H9 (cell line): ENCODE measurements around the gene PSMA6. TPM values are rescaled to one million over a fixed set of nuclear protein-coding genes. Genes with fewer than 3 reads are reported as not detected.

ENCODE experiments used
- DNase-seq: peaks from one replicate; pipeline ENCODE4 v3.0.0-alpha.2; 2017
- H2AFZ ChIP-seq: one replicate; pipeline ENCODE4 v1.6.1; 2013; ENCODE audit warnings: mild to moderate bottlenecking, low read length, control low read depth, moderate library complexity
- H2AK5ac ChIP-seq: 2 replicates; pipeline ENCODE4 v1.6.1; 2013; ENCODE audit warnings: low read length, control low read depth, mixed read lengths; ENCODE audit not compliant: insufficient read length
- H2BK120ac ChIP-seq: one replicate; pipeline ENCODE4 v1.6.1; 2013; ENCODE audit warnings: low read depth, mild to moderate bottlenecking, low read length, control low read depth, inconsistent platforms; ENCODE audit not compliant: poor library complexity, severe bottlenecking
- H2BK12ac ChIP-seq: 2 replicates; pipeline ENCODE4 v1.6.1; 2013; ENCODE audit warnings: low read length, control low read depth, mixed read lengths, low read depth; ENCODE audit not compliant: insufficient read length
- H2BK15ac ChIP-seq: 2 replicates; pipeline ENCODE4 v1.6.1; 2013; ENCODE audit warnings: low read depth, low read length, control low read depth
- H2BK20ac ChIP-seq: one replicate; pipeline ENCODE4 v1.6.1; 2013; ENCODE audit warnings: low read depth, mild to moderate bottlenecking, low read length, control low read depth, inconsistent platforms; ENCODE audit not compliant: poor library complexity, severe bottlenecking
- H2BK5ac ChIP-seq: 2 replicates; pipeline ENCODE4 v1.6.1; 2013; ENCODE audit warnings: low read length, control low read depth, mixed read lengths; ENCODE audit not compliant: insufficient read length
- H3K14ac ChIP-seq: 2 replicates; pipeline ENCODE4 v1.6.1; 2013; ENCODE audit warnings: low read length, control low read depth; ENCODE audit not compliant: insufficient read depth
- H3K18ac ChIP-seq: 2 replicates; pipeline ENCODE4 v1.6.1; 2013; ENCODE audit warnings: low read depth, mild to moderate bottlenecking, mixed read lengths, low read length, control low read depth; ENCODE audit not compliant: insufficient read length
- H3K23ac ChIP-seq: 2 replicates; pipeline ENCODE4 v1.6.1; 2013; ENCODE audit warnings: low read length, control low read depth, mixed read lengths, low read depth; ENCODE audit not compliant: insufficient read length
- H3K23me2 ChIP-seq: 2 replicates; pipeline ENCODE4 v1.6.1; 2013; ENCODE audit warnings: low read depth, mild to moderate bottlenecking, mixed read lengths, low read length, control low read depth; ENCODE audit not compliant: insufficient read length, poor library complexity, severe bottlenecking
- H3K27ac ChIP-seq: 2 replicates; pipeline ENCODE4 v1.5.1; 2013; ENCODE audit warnings: low read length, control low read depth, mixed read lengths, low read depth; ENCODE audit not compliant: insufficient read length
- H3K27me3 ChIP-seq: 2 replicates; pipeline ENCODE4 v1.6.1; 2013; ENCODE audit warnings: low read length, control low read depth, inconsistent platforms; ENCODE audit not compliant: insufficient read depth
- H3K4ac ChIP-seq: 2 replicates; pipeline ENCODE4 v1.6.1; 2013; ENCODE audit warnings: low read depth, mild to moderate bottlenecking, control low read depth, inconsistent platforms, low read length, moderate library complexity
- H3K4me1 ChIP-seq: 2 replicates; pipeline ENCODE4 v1.6.1; 2013; ENCODE audit warnings: low read length, control low read depth, inconsistent platforms; ENCODE audit not compliant: insufficient read depth
- H3K4me2 ChIP-seq: 2 replicates; pipeline ENCODE4 v1.6.1; 2013; ENCODE audit warnings: low read length, control low read depth, mixed read lengths; ENCODE audit not compliant: insufficient read length, insufficient read depth
- H3K56ac ChIP-seq: 2 replicates; pipeline ENCODE4 v1.6.1; 2013; ENCODE audit warnings: low read depth, mild to moderate bottlenecking, mixed read lengths, low read length, control low read depth; ENCODE audit not compliant: insufficient read length
- H3K79me1 ChIP-seq: 2 replicates; pipeline ENCODE4 v1.6.1; 2013; ENCODE audit warnings: low read depth, mild to moderate bottlenecking, moderate library complexity, low read length, control low read depth, inconsistent platforms; ENCODE audit not compliant: insufficient read depth, poor library complexity, severe bottlenecking
- H3K79me2 ChIP-seq: 2 replicates; pipeline ENCODE4 v1.6.1; 2013; ENCODE audit warnings: low read length, control low read depth, inconsistent platforms; ENCODE audit not compliant: insufficient read depth
- H3K9ac ChIP-seq: 2 replicates; pipeline ENCODE4 v1.6.1; 2013; ENCODE audit warnings: low read length, control low read depth, mixed read lengths; ENCODE audit not compliant: insufficient read length; ENCODE audit errors: extremely low read depth
- H3K9me3 ChIP-seq: one replicate; pipeline ENCODE4 v1.6.1; 2013; ENCODE audit warnings: low read depth, low read length, inconsistent platforms; ENCODE audit not compliant: control insufficient read depth
- H3T11ph ChIP-seq: one replicate; pipeline ENCODE4 v1.6.1; 2013; ENCODE audit warnings: mild to moderate bottlenecking, low read length, control low read depth, inconsistent platforms
- H4K20me1 ChIP-seq: one replicate; pipeline ENCODE4 v1.6.1; 2013; ENCODE audit not compliant: control insufficient read depth, insufficient read length, insufficient read depth
- H4K5ac ChIP-seq: 2 replicates; pipeline ENCODE4 v1.6.1; 2013; ENCODE audit warnings: low read depth, mild to moderate bottlenecking, mixed read lengths, low read length, control low read depth; ENCODE audit not compliant: insufficient read length
- H4K8ac ChIP-seq: replicated peaks from 2 replicates; pipeline ENCODE4 v1.6.1; 2013; ENCODE audit warnings: low read length, control low read depth, mixed read lengths, low read depth; ENCODE audit not compliant: insufficient read length
- H4K91ac ChIP-seq: 2 replicates; pipeline ENCODE4 v1.6.1; 2013; ENCODE audit warnings: low read depth, mild to moderate bottlenecking, moderate library complexity, mixed read lengths, low read length, control low read depth; ENCODE audit not compliant: insufficient read length
- H3K27ac Mint-ChIP-seq, 3 experiments: 2 replicates in 2 of 3; 3 replicates in 1 of 3; pipeline ENCODE4 v1.8.0; 2020 to 2021; ENCODE audit warnings: mixed read lengths in 3 of 3, mild to moderate bottlenecking in 1 of 3, moderate library complexity in 1 of 3
- H3K27me3 Mint-ChIP-seq: 2 replicates; pipeline ENCODE4 v1.8.0; 2021; ENCODE audit warnings: low read depth, mild to moderate bottlenecking, moderate library complexity, mixed read lengths
- H3K36me3 Mint-ChIP-seq, 3 experiments: 2 replicates in 2 of 3; 3 replicates in 1 of 3; pipeline ENCODE4 v1.8.0; 2020 to 2021; ENCODE audit warnings: low read depth in 3 of 3, mixed read lengths in 3 of 3; ENCODE audit not compliant: insufficient read depth in 1 of 3
- H3K4me1 Mint-ChIP-seq, 2 experiments: 2 replicates each; pipeline ENCODE4 v1.8.0; 2020; ENCODE audit warnings: mixed read lengths in 2 of 2
- H3K4me3 Mint-ChIP-seq, 2 experiments: 2 replicates in 1 of 2; 3 replicates in 1 of 2; pipeline ENCODE4 v1.8.0; 2020 to 2021; ENCODE audit warnings: mild to moderate bottlenecking in 2 of 2, mixed read lengths in 2 of 2, moderate library complexity in 1 of 2
- H3K9me3 Mint-ChIP-seq, 2 experiments: 2 replicates in 1 of 2; 3 replicates in 1 of 2; pipeline ENCODE4 v1.8.0; 2020; ENCODE audit warnings: mild to moderate bottlenecking in 2 of 2, mixed read lengths in 2 of 2, moderate library complexity in 1 of 2
- CTCF ChIP-seq: fragments of 200-600 bp; sonication (generic); conservative IDR thresholded peaks from 3 replicates; pipeline ENCODE4 v1.8.0; 2021; ENCODE audit warnings: antibody characterized with exemption, mild to moderate bottlenecking
- WGBS: extraction: QIAGEN DNeasy Blood & Tissue Kit; methylation state at CpG from one replicate; pipeline ENCODE4 v1.1.7; 2013; ENCODE audit warnings: missing lambda C conversion rate, low lambda C conversion rate, mixed read lengths; ENCODE audit not compliant: insufficient read length; ENCODE audit errors: extremely low coverage; 5-methylcytosine and 5-hydroxymethylcytosine counted together
- total RNA-seq: library from RNA; stranded (reverse); gene quantifications from 2 replicates; pipeline ENCODE4 v1.2.1, GENCODE V29; 2021

PSMA6 gene
- total RNA-seq, 1 experiment from 2014 or later, result 255 TPM

- Histone ChIP-seq H3K18ac (no peak overlapping the region), H2BK12ac (no peak overlapping the region), H3K23ac (no peak overlapping the region), H3K27me3 (no peaks in the 10 kb centered on the region), H3K4me2 (no peak overlapping the region), H2BK5ac (no peak overlapping the region), H3K27ac (no peak overlapping the region), H2BK120ac (no peak overlapping the region), H4K91ac (no peak overlapping the region), H3K4ac (no peak overlapping the region), H4K20me1 (no peaks in the 10 kb centered on the region), H3K23me2 (peaks cover 2% of the 10 kb centered on the region), H2BK15ac (no peak overlapping the region), H2BK20ac (no peak overlapping the region), H4K5ac (no peak overlapping the region), H3K9me3 (no peaks in the 10 kb centered on the region), H3K79me1 (no peaks in the 10 kb centered on the region), H4K8ac (no peak overlapping the region), H3K56ac (no peak overlapping the region), H3K4me1 (no peaks in the 10 kb centered on the region), H3K14ac (no peak overlapping the region), H2AFZ (no peak overlapping the region), H3K9ac (no peak overlapping the region), H2AK5ac (no peak overlapping the region), H3T11ph (no peak overlapping the region), H3K79me2 (peaks cover under 1% of the 10 kb centered on the region; the same call in 1 of the 2 replicates)
- peak overlapping the region; percentile 36 to 52 (median 50); a peak in 5 of 7 replicates for H3K27ac Mint-ChIP-seq
- H3K27me3 Mint-ChIP-seq, result no peaks in the 10 kb centered on the region; the same call in 1 of the 2 replicates
- no peaks in the 10 kb centered on the region for H3K9me3 Mint-ChIP-seq
- no peak for TF ChIP-seq CTCF
- H3K4me1 Mint-ChIP-seq, result peaks cover 4 to 5% of the 10 kb centered on the region in 2 experiments; a peak in 1 of 4 replicates
- DNase-seq, result no peak
- no CpG with 5 or more reads among the region's 8 CpGs for WGBS
- no peak overlapping the region for H3K4me3 Mint-ChIP-seq
- 0 out of 7 replicates have a peak, but pooled peaks cover 0 to 3% (median 0%) of the 10 kb centered on the region in 3 experiments for H3K36me3 Mint-ChIP-seq
Observed at GRCh38 chr14:35287431-35288013, 4.7 kb upstream of the PSMA6 start.
